K562 (cell line): ENCODE results near the gene ZNF135. TPM values are rescaled to one million over a fixed set of nuclear protein-coding genes. Genes with fewer than 3 reads are reported as not detected.

Experiments used
- ATAC-seq: fragments of 200-7000 bp; cut with Tn5 transposase; 3 replicates; pipeline ENCODE4 v1.9.1; 2020; ENCODE audit warnings: moderate library complexity
- BruUV-seq: library from RNA; stranded (reverse); fragments of 400-500 nt; replicated peaks from 2 replicates; lab custom pipeline; 2021; lab: Mats Ljungman, UMichigan
- CTCF ChIA-PET: fragments of 300-600 bp; formaldehyde crosslinking; extraction: SDS; loops from one replicate; lab custom pipeline; 2021; ENCODE audit warnings: low intra/inter-chr PET ratio; lab: Yijun Ruan, JAX
- POLR2A ChIA-PET: fragments of 300-600, 350-650 bp; sonication (Branson Sonifier 250); formaldehyde crosslinking; extraction: SDS; loops from one replicate; lab custom pipeline; 2021; ENCODE audit warnings: antibody characterized with exemption, inconsistent platforms; lab: Yijun Ruan, JAX
- DNase-seq, 4 experiments: peaks; one replicate each; pipeline versions ENCODE4 v3.0.0 to v3.0.0-alpha.2; 2011 to 2018; ENCODE audit warnings: low spot score in 3 of 4, mixed read lengths in 3 of 4; ENCODE audit errors: extremely low read depth in 1 of 4
- FAIRE-seq: peaks from 2 replicates; lab custom pipeline; 2011; peaks lifted over from hg19 to GRCh38; lab: Jason Lieb, UNC
- H2AFZ ChIP-seq: 2 replicates; pipeline ENCODE4 v1.6.0; 2011; ENCODE audit warnings: low read depth, low read length, control low read depth, inconsistent platforms
- H3K27ac ChIP-seq: fragments of 200-600 bp; 3 replicates; pipeline ENCODE4 v1.8.0; 2011; ENCODE audit warnings: low read depth, mild to moderate bottlenecking, control low read depth, inconsistent platforms, low read length, moderate library complexity, mixed read lengths; ENCODE audit errors: extremely low read depth
- H3K27me3 ChIP-seq, 2 experiments: fragments of 300-600 bp in 1 of 2; 2 replicates in 1 of 2; 3 replicates in 1 of 2; pipeline versions ENCODE4 v1.6.0 to v1.8.0; 2011; ENCODE audit warnings: inconsistent platforms in 2 of 2, low read length in 2 of 2, mild to moderate bottlenecking in 1 of 2, mixed read lengths in 1 of 2, moderate library complexity in 1 of 2; ENCODE audit not compliant: control insufficient read depth in 2 of 2, insufficient read depth in 2 of 2
- H3K36me3 ChIP-seq: fragments of 300-600 bp; 3 replicates; pipeline ENCODE4 v1.8.0; 2011; ENCODE audit warnings: mild to moderate bottlenecking, low read length, inconsistent platforms; ENCODE audit not compliant: control insufficient read depth, insufficient read depth
- H3K4me1 ChIP-seq, 2 experiments: fragments of 200-600 bp in 1 of 2; replicated peaks in 1 of 2; 2 replicates in 1 of 2; 3 replicates in 1 of 2; pipeline versions ENCODE4 v1.5.1 to v1.8.0; 2011; ENCODE audit warnings: inconsistent platforms in 2 of 2, low read length in 2 of 2, mild to moderate bottlenecking in 1 of 2, mixed read lengths in 1 of 2, moderate library complexity in 1 of 2; ENCODE audit not compliant: control insufficient read depth in 2 of 2, insufficient read depth in 2 of 2
- H3K4me2 ChIP-seq: 2 replicates; pipeline ENCODE4 v1.6.1; 2011; ENCODE audit warnings: low read length, control low read depth, inconsistent platforms, mixed read lengths; ENCODE audit not compliant: insufficient read depth
- H3K4me3 ChIP-seq: fragments of 200-600 bp; sonication (generic), shearing (Covaris generic); 2 replicates; pipeline ENCODE4 v1.5.1; 2016; ENCODE audit warnings: control low read depth, inconsistent platforms
- H3K79me2 ChIP-seq: fragments of 200-600 bp; 3 replicates; pipeline ENCODE4 v1.8.0; 2011; ENCODE audit warnings: low read length, inconsistent platforms; ENCODE audit not compliant: control insufficient read depth, insufficient read depth
- H3K9ac ChIP-seq, 2 experiments: 2 replicates each; pipeline versions ENCODE4 v1.6.0 to v1.6.1; 2011; ENCODE audit warnings: low read depth in 2 of 2, low read length in 2 of 2, control low read depth in 1 of 2, inconsistent platforms in 1 of 2, mild to moderate bottlenecking in 1 of 2, mixed read lengths in 1 of 2; ENCODE audit not compliant: insufficient read depth in 1 of 2
- H3K9me1 ChIP-seq: one replicate; pipeline ENCODE4 v1.6.0; 2011; ENCODE audit warnings: inconsistent platforms, mild to moderate bottlenecking, low read length, moderate library complexity; ENCODE audit not compliant: control insufficient read depth, insufficient read depth
- H3K9me3 ChIP-seq: replicated peaks from 2 replicates; pipeline ENCODE4 v1.5.1; 2011; ENCODE audit warnings: low read depth, low read length, inconsistent platforms; ENCODE audit not compliant: control insufficient read depth, insufficient read depth
- H4K20me1 ChIP-seq: replicated peaks from 2 replicates; pipeline ENCODE4 v1.6.1; 2011; ENCODE audit warnings: low read length, inconsistent platforms, mixed read lengths; ENCODE audit not compliant: control insufficient read depth, insufficient read depth
- ADNP ChIP-seq: fragments of 200-800 bp; sonication (Bioruptor generic); IDR thresholded peaks from 2 replicates; pipeline ENCODE4 v1.6.1; 2016; ENCODE audit warnings: missing genetic modification characterization, missing compliant biosample characterization
- ARID2 ChIP-seq: fragments of 450-650 bp; IDR thresholded peaks from 2 replicates; pipeline ENCODE4 v1.6.1; 2017; ENCODE audit warnings: antibody characterized with exemption, mild to moderate bottlenecking
- CBX1 ChIP-seq: sonication (generic); IDR thresholded peaks from 2 replicates; pipeline ENCODE4 v1.6.1; 2016; ENCODE audit warnings: antibody characterized with exemption, low read depth, mild to moderate bottlenecking
- CREBBP ChIP-seq: IDR thresholded peaks from one replicate; pipeline ENCODE4 v1.6.1; 2012; ENCODE audit warnings: low read depth, mild to moderate bottlenecking, control low read depth, inconsistent platforms, low read length
- E2F3 ChIP-seq: fragments of 250-450 bp; sonication (Bioruptor Pico); IDR thresholded peaks from 2 replicates; pipeline ENCODE4 v1.4.0; 2020; ENCODE audit warnings: mild to moderate bottlenecking
- FOXP4 ChIP-seq: sonication (generic); formaldehyde crosslinking; IDR thresholded peaks from 2 replicates; pipeline ENCODE4 v1.8.0; 2022; ENCODE audit warnings: mild to moderate bottlenecking, missing genetic modification reagents, borderline replicate concordance
- MCM5 ChIP-seq: fragments of 450-650 bp; IDR thresholded peaks from 2 replicates; pipeline ENCODE4 v1.6.1; 2016; ENCODE audit warnings: low read depth
- MYBL2 ChIP-seq, 2 experiments: fragments of 450-650 bp in 1 of 2; sonication (generic) in 1 of 2; formaldehyde crosslinking in 1 of 2; IDR thresholded peaks; 2 replicates each; pipeline versions ENCODE4 v1.6.1 to v1.8.1; 2017 to 2022; ENCODE audit warnings: borderline replicate concordance in 1 of 2, inconsistent platforms in 1 of 2, low read depth in 1 of 2, mild to moderate bottlenecking in 1 of 2, missing genetic modification reagents in 1 of 2, moderate library complexity in 1 of 2
- PRMT5 ChIP-seq: sonication (generic); formaldehyde crosslinking; IDR thresholded peaks from 2 replicates; pipeline ENCODE4 v1.5.0; 2020; ENCODE audit warnings: missing genetic modification reagents
- SRSF1 ChIP-seq: fragments of 200-400 bp; formaldehyde crosslinking; IDR thresholded peaks from 2 replicates; pipeline ENCODE4 v1.6.1; 2017; ENCODE audit warnings: mild to moderate bottlenecking, low read depth, low read length, moderate library complexity
- ZBTB1 ChIP-seq: sonication (generic); formaldehyde crosslinking; IDR thresholded peaks from 2 replicates; pipeline ENCODE4 v1.8.1; 2023; ENCODE audit warnings: missing genetic modification reagents, low read depth, mild to moderate bottlenecking, borderline replicate concordance
- ZKSCAN1 ChIP-seq: fragments of 150-350 bp; IDR thresholded peaks from 2 replicates; pipeline ENCODE4 v1.6.1; 2016; ENCODE audit warnings: low read depth, low read length
- ZNF232 ChIP-seq: sonication (generic); formaldehyde crosslinking; IDR thresholded peaks from 2 replicates; pipeline ENCODE4 v1.8.0; 2022; ENCODE audit warnings: mild to moderate bottlenecking, missing genetic modification reagents
- ZNF274 ChIP-seq: IDR thresholded peaks from 2 replicates; pipeline ENCODE4 v1.6.1; 2011; ENCODE audit warnings: low read depth, mild to moderate bottlenecking, low read length, moderate library complexity, borderline replicate concordance
- ZNF280B ChIP-seq: fragments of 250-450 bp; sonication (Bioruptor Pico); IDR thresholded peaks from 2 replicates; pipeline ENCODE4 v1.5.1; 2021; ENCODE audit warnings: mild to moderate bottlenecking
- ZNF408 ChIP-seq: fragments of 250-450 bp; sonication (Bioruptor Pico); IDR thresholded peaks from 2 replicates; pipeline ENCODE4 v1.4.0; 2020; ENCODE audit warnings: low read depth, mild to moderate bottlenecking, moderate library complexity
- ZNF699 ChIP-seq: fragments of 250-450 bp; sonication (Bioruptor Pico); IDR thresholded peaks from 2 replicates; pipeline ENCODE4 v1.8.0; 2021; ENCODE audit warnings: mild to moderate bottlenecking, moderate library complexity; ENCODE audit not compliant: insufficient replicate concordance
- WGBS: fragments of 100-300 bp; shearing (Covaris generic); methylation state at CpG from one replicate; pipeline ENCODE4 v1.1.6; 2016; ENCODE audit warnings: low coverage, mixed read lengths; ENCODE audit not compliant: insufficient coverage; ENCODE audit errors: missing lambda C conversion rate; 5-methylcytosine and 5-hydroxymethylcytosine counted together
- in situ Hi-C: fragments of 300-500 bp; cut with MboI; formaldehyde crosslinking; loops from 4 replicates; pipeline ENCODE4 v1.15.0; 2018; ENCODE audit warnings: inconsistent platforms, mixed read lengths
- intact Hi-C: fragments of 100-400 bp; cut with micrococcal nuclease; formaldehyde crosslinking; loops from 2 replicates; pipeline ENCODE4 v1.14.2; 2022
- polyA plus RNA-seq, 8 experiments: library from polyadenylated mRNA; depleted of rRNA in 4 of 8; stranded (reverse) in 5 of 8; unstranded in 3 of 8; fragments of >200 nt; fragmentation: Nextera tagmentation in 2 of 8; fragmentation: Illumina TruSeq in 1 of 8; extraction: Ambion mirVana in 2 of 8; extraction: Trizol in 1 of 8; gene quantifications; 2 replicates each; pipeline versions ENCODE4 v1.2.1 to v1.2.3, GENCODE V29; 2011 to 2014; ENCODE audit warnings: inconsistent platforms in 1 of 8, missing spikeins in 1 of 8
- total RNA-seq, 7 experiments: library from RNA; depleted of rRNA in 6 of 7; stranded (reverse); fragments of >200 nt in 6 of 7; fragmentation: Illumina TruSeq in 2 of 7; extraction: Trizol in 2 of 7; gene quantifications; 2 replicates each; pipeline versions ENCODE4 v1.2.1 to v1.2.3, GENCODE V29; 2011 to 2021; ENCODE audit warnings: low replicate concordance in 1 of 7
- TF ChIP-seq, protein P1 (sequence below), 2 experiments: fragments of 450-650 bp in 1 of 2; sonication (generic) in 1 of 2; formaldehyde crosslinking; conservative IDR thresholded peaks; 2 replicates each; pipeline versions ENCODE4 v1.4.0 to v1.8.1; 2020 to 2022; ENCODE audit warnings: mild to moderate bottlenecking in 1 of 2, missing genetic modification reagents in 1 of 2
- TF ChIP-seq, protein P2 (sequence below): fragments of 450-650 bp; IDR thresholded peaks from 2 replicates; pipeline ENCODE4 v1.6.1; 2016; ENCODE audit warnings: missing biosample characterization, missing genetic modification characterization

Gene ZNF135
- total and polyA plus RNA-seq, 9 of the 15 experiments (the other 6 are each of a cell fraction or from before 2014, with no cell fraction given), result not detected

DNA sequence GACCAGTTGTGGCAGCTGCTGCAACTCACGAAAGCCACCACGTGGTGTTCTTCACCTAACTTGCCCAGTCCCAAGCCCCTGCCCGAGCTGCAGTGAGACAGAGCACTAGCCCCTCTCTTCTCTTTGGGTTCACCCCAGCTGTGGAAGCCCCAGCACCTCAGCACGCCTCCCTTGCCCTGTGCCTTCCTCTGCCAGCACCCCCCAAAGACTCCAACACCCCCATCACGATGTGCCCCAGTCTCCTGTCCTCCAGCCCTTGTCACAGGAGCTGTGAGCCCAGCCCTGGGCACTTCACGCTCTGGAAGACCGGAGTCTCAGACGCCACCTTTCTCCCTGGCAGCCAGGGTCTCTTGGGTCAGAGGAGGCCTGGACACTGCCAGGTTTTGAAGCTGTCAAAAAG, 2.2 kb upstream of the ZNF135 start:
- intact Hi-C loops, result no loop called here
- Histone ChIP-seq H3K9ac (no peak overlapping the region), H3K9me3 (no peaks in the 10 kb centered on the region), H3K27ac (no peak overlapping the region), H3K4me2 (no peak overlapping the region), H3K4me1 (peaks cover 0 to 9% of the 10 kb centered on the region in 2 experiments; a peak in 2 of 5 replicates), H3K36me3 (no peaks in the 10 kb centered on the region), H3K9me1 (no peaks in the 10 kb centered on the region), H3K4me3 (no peak overlapping the region), H3K79me2 (no peaks in the 10 kb centered on the region), H3K27me3 (no peaks in the 10 kb centered on the region), H2AFZ (no peak overlapping the region), H4K20me1 (no peaks in the 10 kb centered on the region)
- WGBS, result 2% methylated on average over 8 of the region's 8 CpGs
- POLR2A ChIA-PET, result interaction anchor here (0.8 kb wide), 1 partner anchor 21 kb away, joined by 3 read pairs; no protein-coding TSS in a partner anchor
- BruUV-seq, result no TSS peak
- no peak for ATAC-seq
- in situ Hi-C loops, result no loop called here
- CTCF ChIA-PET, result no interaction called here
- FAIRE-seq, result no peak
- no peak for DNase-seq
- TF ChIP-seq ZNF280B (CRISPR knock-in tag), result no peak
- TF ChIP-seq ARID2, result no peak
- no peak for TF ChIP-seq ADNP (tag)
- TF ChIP-seq ZNF699 (CRISPR knock-in tag), result no peak
- TF ChIP-seq MYBL2 (IDR thresholded peaks at IDR 0.05; ENCODE audit: low read depth), result no peak
- TF ChIP-seq MYBL2 (CRISPR knock-in tag; IDR thresholded peaks at IDR 0.05; ENCODE audit: borderline replicate concordance), result no peak
- no peak for TF ChIP-seq ZNF232 (CRISPR knock-in tag)
- no peak for TF ChIP-seq ZKSCAN1
- no peak for TF ChIP-seq ZNF408 (CRISPR knock-in tag)
- TF ChIP-seq CREBBP, result no peak
- TF ChIP-seq, protein P1, sequence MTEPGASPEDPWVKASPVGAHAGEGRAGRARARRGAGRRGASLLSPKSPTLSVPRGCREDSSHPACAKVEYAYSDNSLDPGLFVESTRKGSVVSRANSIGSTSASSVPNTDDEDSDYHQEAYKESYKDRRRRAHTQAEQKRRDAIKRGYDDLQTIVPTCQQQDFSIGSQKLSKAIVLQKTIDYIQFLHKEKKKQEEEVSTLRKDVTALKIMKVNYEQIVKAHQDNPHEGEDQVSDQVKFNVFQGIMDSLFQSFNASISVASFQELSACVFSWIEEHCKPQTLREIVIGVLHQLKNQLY (CRISPR knock-in tag; conservative IDR thresholded peaks at IDR 0.05), result no peak
- TF ChIP-seq MCM5, result no peak
- TF ChIP-seq, protein P2, sequence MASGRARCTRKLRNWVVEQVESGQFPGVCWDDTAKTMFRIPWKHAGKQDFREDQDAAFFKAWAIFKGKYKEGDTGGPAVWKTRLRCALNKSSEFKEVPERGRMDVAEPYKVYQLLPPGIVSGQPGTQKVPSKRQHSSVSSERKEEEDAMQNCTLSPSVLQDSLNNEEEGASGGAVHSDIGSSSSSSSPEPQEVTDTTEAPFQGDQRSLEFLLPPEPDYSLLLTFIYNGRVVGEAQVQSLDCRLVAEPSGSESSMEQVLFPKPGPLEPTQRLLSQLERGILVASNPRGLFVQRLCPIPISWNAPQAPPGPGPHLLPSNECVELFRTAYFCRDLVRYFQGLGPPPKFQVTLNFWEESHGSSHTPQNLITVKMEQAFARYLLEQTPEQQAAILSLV (tag), result no peak
- TF ChIP-seq ZBTB1 (CRISPR knock-in tag), result no peak
- TF ChIP-seq SRSF1, result no peak
- TF ChIP-seq E2F3 (CRISPR knock-in tag), result no peak
- TF ChIP-seq CBX1, result no peak
- no peak for TF ChIP-seq PRMT5 (CRISPR knock-in tag)
- no peak for TF ChIP-seq FOXP4 (CRISPR knock-in tag)
- no peak for TF ChIP-seq ZNF274
